ENCODE data around the gene CYBC1. TPM values are rescaled to one million over a fixed set of nuclear protein-coding genes. Genes with fewer than 3 reads are reported as not detected.

CYBC1 gene
- total and polyA plus RNA-seq, 4 experiments from 2014 or later: 166 to 249 (median 237) TPM

DNA sequence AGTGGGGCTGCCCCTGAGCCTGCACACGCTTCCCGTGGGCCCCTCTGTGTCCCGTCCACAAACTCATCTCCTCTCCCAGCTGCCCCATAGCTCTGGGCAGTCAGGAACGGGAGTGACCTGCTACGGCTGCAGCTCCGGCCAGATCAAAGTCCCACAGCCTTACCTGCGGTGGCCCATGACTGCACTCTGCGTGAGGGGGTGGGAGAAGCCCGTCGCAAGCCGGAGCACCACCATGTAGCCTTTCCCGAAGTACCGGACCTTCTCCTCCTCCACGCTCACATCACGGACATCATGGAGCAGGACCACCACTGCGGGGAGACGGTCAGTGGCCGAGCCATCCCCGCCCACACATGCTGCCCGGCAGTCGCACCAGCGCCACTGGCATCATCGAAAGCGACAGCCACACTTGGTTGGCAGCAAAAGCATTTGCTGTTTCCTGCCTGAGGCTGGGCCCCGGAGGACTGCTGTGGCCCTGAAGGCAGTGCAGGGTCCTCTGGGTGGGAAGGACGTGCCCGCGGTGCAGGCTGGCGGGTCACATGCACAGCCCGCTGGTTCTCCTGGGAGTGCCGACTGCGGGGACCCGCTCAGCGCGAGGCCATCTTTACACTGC is 6.2 kb downstream of the CYBC1 start:
- no peak overlapping the region for H3K27ac ChIP-seq (ENCODE audit: low read depth, low read length)
- Mint-ChIP-seq H3K36me3 (peaks cover 0 to 17% of the 10 kb centered on the region in 2 donors), H3K4me3 (no peak overlapping the region), H3K27me3 (no peaks in the 10 kb centered on the region), H3K4me1 (peaks cover 7 to 33% (median 9%) of the 10 kb centered on the region in 4 donors), H3K9me3 (no peaks in the 10 kb centered on the region), H3K27ac (peak overlapping the region in 1 of 7 donors; percentile 31)
- H3K9me3 ChIP-seq (ENCODE audit: control insufficient read depth in 1 of 2, low read length in 2 of 2): no peaks in the 10 kb centered on the region
- no peak for DNase-seq
- no peak overlapping the region for H3K4me3 ChIP-seq (ENCODE audit: low read length in 2 of 2)
- intact Hi-C loops (cut with micrococcal nuclease): no loop called here
- ChIA-PET CTCF (ENCODE audit: partially characterized antibody) (no interaction called here), POLR2A (ENCODE audit: partially characterized antibody) (interaction anchor here (1.0 kb wide), 1 partner anchor 9 kb away, joined by 4 read pairs; no protein-coding TSS in a partner anchor)
- H3K27me3 ChIP-seq (ENCODE audit: insufficient read depth, low read length): no peaks in the 10 kb centered on the region
- H3K36me3 ChIP-seq (ENCODE audit: insufficient read depth, low read length): peaks cover 40% of the 10 kb centered on the region
- H3K4me1 ChIP-seq (ENCODE audit: insufficient read depth, low read length): peaks cover 32% of the 10 kb centered on the region

DNA sequence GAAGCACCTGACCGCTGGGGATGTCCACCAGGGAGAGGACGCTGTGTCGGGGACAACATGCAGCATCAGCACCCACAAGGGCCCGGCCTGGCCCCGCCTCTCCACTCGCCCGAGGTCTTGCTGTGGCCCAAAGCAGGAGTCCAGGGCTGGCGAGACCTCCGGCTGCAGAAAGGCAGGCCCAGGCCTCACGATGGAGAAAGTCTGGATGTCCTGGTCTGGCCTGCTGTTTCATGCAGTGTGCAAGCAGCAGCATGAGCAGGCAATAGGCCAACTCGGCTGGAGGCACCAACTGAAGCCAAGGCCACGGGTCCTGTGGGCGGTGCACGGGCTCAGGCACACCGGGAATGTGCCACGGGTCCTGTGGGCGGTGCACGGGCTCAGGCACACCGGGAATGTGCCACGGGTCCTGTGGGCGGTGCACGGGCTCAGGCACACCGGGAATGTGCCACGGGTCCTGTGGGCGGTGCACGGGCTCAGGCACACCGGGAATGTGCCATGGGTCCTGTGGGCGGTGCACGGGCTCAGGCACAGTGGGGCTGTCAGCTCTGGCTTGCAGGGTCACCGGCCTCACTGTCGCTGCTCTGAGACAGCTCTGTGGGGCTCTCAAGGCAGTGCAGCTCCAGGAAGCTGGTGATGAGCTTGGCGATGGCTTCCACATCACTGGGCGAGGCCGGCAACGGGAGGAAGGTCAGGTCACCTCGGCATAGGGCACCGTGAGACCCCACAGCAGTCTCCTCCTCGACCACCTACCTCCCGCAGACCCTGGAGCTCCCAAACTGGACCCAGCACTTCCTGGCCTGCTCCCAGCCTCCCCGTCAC is 6.9 kb downstream of the CYBC1 start:
- H3K36me3 ChIP-seq (ENCODE audit: insufficient read depth, low read length): peaks cover 40% of the 10 kb centered on the region
- POLR2A ChIA-PET (ENCODE audit: partially characterized antibody): interaction anchor here (1.0 to 1.1 kb wide), 2 partner anchors 8 to 25 kb away, joined by 3 to 4 read pairs; no protein-coding TSS in a partner anchor

DNA sequence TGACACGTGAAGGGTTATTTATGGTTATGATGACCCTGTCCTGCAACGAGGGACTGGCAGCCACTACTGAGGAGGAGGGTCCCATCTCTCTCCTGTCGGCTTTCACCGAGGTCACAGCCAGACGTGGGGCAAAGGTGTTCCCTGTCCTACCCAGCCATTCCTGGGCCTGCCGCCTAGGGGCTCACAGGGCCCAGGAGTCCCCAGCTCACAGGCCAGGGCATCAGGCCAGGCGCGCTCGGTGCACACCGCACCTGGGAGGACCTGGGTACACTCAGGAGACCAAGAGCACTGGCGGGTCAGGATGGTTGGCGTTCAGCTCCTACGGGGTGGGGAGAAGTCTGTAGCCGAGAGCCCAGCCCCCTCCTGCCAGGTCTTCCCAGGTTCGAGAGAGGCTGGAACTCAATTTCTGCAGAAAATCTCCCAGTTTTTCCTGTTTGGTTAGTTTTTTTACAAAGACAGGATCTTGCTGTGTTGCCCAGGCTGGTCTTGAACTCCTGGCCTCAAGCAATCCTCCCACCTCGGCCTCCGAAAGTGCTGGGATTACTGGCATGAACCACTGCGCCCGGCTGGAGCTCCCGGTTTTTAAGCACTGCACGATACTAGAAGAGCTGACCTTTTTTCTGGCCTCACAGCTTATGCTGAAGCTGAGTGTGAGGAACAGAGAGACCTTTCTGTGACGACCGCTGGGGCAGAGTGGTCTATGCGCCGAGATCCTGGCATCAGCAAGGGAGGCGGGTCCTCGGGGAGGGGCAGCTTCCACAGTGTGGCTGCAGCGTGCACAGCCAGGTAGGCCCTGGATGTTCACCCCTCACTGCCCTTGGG is 7.7 kb downstream of the CYBC1 start:
- H3K27ac ChIP-seq (ENCODE audit: low read depth, low read length): no peak overlapping the region
- no peak for DNase-seq

More for the DNA sequence above, 6.9 kb downstream of the CYBC1 start:
- DNase-seq: no peak
- H3K4me1 ChIP-seq (ENCODE audit: insufficient read depth, low read length): peaks cover 25% of the 10 kb centered on the region
- H3K27ac ChIP-seq (ENCODE audit: low read depth, low read length): no peak overlapping the region
- no peaks in the 10 kb centered on the region for H3K27me3 Mint-ChIP-seq
- H3K36me3 Mint-ChIP-seq: peaks cover 0 to 10% of the 10 kb centered on the region in 2 donors
- H3K27ac Mint-ChIP-seq: peak overlapping the region in 1 of 7 donors; percentile 31
- intact Hi-C loops (cut with micrococcal nuclease): no loop called here
- H3K9me3 ChIP-seq (ENCODE audit: control insufficient read depth in 1 of 2, low read length in 2 of 2): no peaks in the 10 kb centered on the region
- no peak overlapping the region for H3K4me3 ChIP-seq (ENCODE audit: low read length in 2 of 2)
- H3K4me1 Mint-ChIP-seq: peaks cover under 1 to 29% (median 7%) of the 10 kb centered on the region in 4 donors
- H3K9me3 Mint-ChIP-seq: no peaks in the 10 kb centered on the region
- H3K27me3 ChIP-seq (ENCODE audit: insufficient read depth, low read length): no peaks in the 10 kb centered on the region
- H3K4me3 Mint-ChIP-seq: no peak overlapping the region
- CTCF ChIA-PET (ENCODE audit: partially characterized antibody): interaction anchor here (1.4 kb wide), 1 partner anchor 21 kb away, joined by 5 read pairs; no protein-coding TSS in a partner anchor

DNA sequence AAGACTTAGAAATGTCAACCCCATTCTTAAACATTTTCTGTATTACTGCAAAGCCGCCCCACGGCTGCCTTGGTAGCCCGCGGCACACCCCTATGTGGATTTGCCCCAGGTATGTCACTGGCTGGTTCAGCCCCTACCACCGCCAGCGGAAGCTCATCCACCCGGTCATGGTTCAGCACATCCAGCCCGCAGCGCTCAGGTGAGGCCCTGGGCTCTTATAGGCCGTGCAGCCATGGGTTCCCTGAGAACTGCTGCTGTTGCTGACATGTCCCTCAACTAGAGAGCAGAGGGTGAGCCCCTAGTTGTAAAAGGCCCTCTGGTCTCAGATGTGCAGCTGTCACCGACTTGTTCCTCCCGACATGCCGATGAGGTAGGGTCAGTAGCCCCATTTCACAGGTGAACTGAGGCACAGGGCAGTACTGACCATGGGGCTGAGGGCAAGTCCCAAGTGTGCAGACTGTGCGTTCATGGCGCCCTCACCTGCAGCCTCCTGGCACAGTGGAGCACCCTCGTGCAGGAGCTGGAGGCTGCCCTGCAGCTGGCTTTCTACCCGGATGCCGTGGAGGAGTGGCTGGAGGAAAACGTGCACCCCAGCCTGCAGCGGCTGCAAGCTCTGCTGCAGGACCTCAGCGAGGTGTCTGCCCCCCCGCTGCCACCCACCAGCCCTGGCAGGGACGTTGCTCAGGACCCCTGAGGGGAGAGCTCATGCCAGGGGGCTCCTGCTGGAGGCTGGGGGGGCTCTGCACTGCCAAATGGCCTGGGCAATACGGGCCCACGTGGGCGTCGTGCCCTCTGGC is 8.7 kb downstream of the CYBC1 start:
- Histone ChIP-seq H3K36me3 (ENCODE audit: insufficient read depth, low read length) (peaks cover 33% of the 10 kb centered on the region), H3K9me3 (ENCODE audit: control insufficient read depth in 1 of 2, low read length in 2 of 2) (no peaks in the 10 kb centered on the region), H3K27ac (ENCODE audit: low read depth, low read length) (no peak overlapping the region), H3K4me1 (ENCODE audit: insufficient read depth, low read length) (peaks cover 15% of the 10 kb centered on the region), H3K27me3 (ENCODE audit: insufficient read depth, low read length) (no peaks in the 10 kb centered on the region), H3K4me3 (ENCODE audit: low read length in 2 of 2) (no peak overlapping the region)
- peak in 1 of 5 donors; percentile 2 for DNase-seq
- intact Hi-C loops (cut with micrococcal nuclease): no loop called here
- ChIA-PET POLR2A (ENCODE audit: partially characterized antibody) (interaction anchor here (1.1 to 1.4 kb wide), 2 partner anchors 16 to 23 kb away, joined by 3 read pairs; partner anchors contain the start of gene NARF), CTCF (ENCODE audit: partially characterized antibody) (interaction anchor here (1.4 kb wide), 1 partner anchor 20 kb away, joined by 5 read pairs; no protein-coding TSS in a partner anchor)
- Mint-ChIP-seq H3K27ac (no peak overlapping the region), H3K27me3 (no peaks in the 10 kb centered on the region), H3K9me3 (no peaks in the 10 kb centered on the region), H3K4me3 (no peak overlapping the region), H3K4me1 (peaks cover 0 to 21% (median 2%) of the 10 kb centered on the region in 4 donors), H3K36me3 (peaks cover 0 to 15% of the 10 kb centered on the region in 2 donors)

More for the DNA sequence above, 7.7 kb downstream of the CYBC1 start:
- intact Hi-C loops (cut with micrococcal nuclease): no loop called here
- H3K4me3 ChIP-seq (ENCODE audit: low read length in 2 of 2): no peak overlapping the region
- Mint-ChIP-seq H3K9me3 (no peaks in the 10 kb centered on the region), H3K27me3 (no peaks in the 10 kb centered on the region), H3K4me1 (peaks cover 0 to 27% (median 6%) of the 10 kb centered on the region in 4 donors), H3K4me3 (no peak overlapping the region), H3K27ac (peak overlapping the region in 1 of 7 donors; percentile 48), H3K36me3 (peaks cover 0 to 12% of the 10 kb centered on the region in 2 donors)
- ChIA-PET CTCF (ENCODE audit: partially characterized antibody) (interaction anchor here (1.4 kb wide), 1 partner anchor 21 kb away, joined by 5 read pairs; no protein-coding TSS in a partner anchor), POLR2A (ENCODE audit: partially characterized antibody) (interaction anchor here (1.1 to 1.4 kb wide), 2 partner anchors 15 to 24 kb away, joined by 3 read pairs; partner anchors contain the start of gene NARF)
- no peaks in the 10 kb centered on the region for H3K27me3 ChIP-seq (ENCODE audit: insufficient read depth, low read length)
- peaks cover 19% of the 10 kb centered on the region for H3K4me1 ChIP-seq (ENCODE audit: insufficient read depth, low read length)
- H3K36me3 ChIP-seq (ENCODE audit: insufficient read depth, low read length): peaks cover 37% of the 10 kb centered on the region
- no peaks in the 10 kb centered on the region for H3K9me3 ChIP-seq (ENCODE audit: control insufficient read depth in 1 of 2, low read length in 2 of 2)

DNA sequence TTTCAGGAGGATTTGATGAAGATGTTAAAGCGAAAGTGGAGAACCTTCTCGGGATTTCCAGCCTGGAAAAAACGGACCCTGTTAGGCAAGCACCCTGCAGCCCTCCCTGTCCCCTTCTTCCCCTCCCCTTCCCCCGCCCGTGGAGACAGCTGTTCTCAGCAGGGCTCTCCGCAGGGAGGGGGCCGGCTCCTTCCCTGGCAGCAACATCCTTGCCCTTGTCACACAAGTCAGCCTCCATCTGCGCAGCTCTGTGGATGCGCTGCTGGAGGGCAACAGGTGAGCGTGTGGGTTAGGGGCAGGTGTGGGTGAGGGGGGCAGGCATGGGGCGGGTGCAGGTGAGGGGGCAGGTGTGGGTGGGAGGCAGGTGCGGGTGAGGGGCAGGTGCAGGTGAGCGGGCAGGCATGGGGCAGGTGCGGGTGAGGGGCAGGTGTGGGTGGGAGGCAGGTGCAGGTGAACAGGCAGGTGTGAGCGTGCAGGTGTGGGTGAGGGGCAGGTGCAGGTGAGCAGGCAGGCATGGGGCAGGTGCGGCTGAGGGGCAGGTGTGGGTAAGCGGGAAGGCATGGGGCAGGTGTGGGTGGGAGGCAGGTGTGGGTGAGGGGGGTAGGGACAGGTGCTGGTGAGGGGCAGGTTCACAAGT is 9.4 kb downstream of the CYBC1 start:
- intact Hi-C loops (cut with micrococcal nuclease): no loop called here
- Mint-ChIP-seq H3K27me3 (no peaks in the 10 kb centered on the region), H3K4me3 (no peak overlapping the region), H3K9me3 (no peaks in the 10 kb centered on the region), H3K27ac (no peak overlapping the region), H3K4me1 (peaks cover 0 to 13% (median 1%) of the 10 kb centered on the region in 4 donors), H3K36me3 (peaks cover 0 to 15% of the 10 kb centered on the region in 2 donors)
- no peak overlapping the region for H3K4me3 ChIP-seq (ENCODE audit: low read length in 2 of 2)
- no peaks in the 10 kb centered on the region for H3K27me3 ChIP-seq (ENCODE audit: insufficient read depth, low read length)
- no peaks in the 10 kb centered on the region for H3K9me3 ChIP-seq (ENCODE audit: control insufficient read depth in 1 of 2, low read length in 2 of 2)
- DNase-seq: no peak
- H3K27ac ChIP-seq (ENCODE audit: low read depth, low read length): no peak overlapping the region
- peaks cover 34% of the 10 kb centered on the region for H3K36me3 ChIP-seq (ENCODE audit: insufficient read depth, low read length)
- ChIA-PET CTCF (ENCODE audit: partially characterized antibody) (no interaction called here), POLR2A (ENCODE audit: partially characterized antibody) (interaction anchor here (1.4 kb wide), 1 partner anchor 17 kb away, joined by 3 read pairs; the partner anchor contains the start of gene NARF)
- peaks cover 8% of the 10 kb centered on the region for H3K4me1 ChIP-seq (ENCODE audit: insufficient read depth, low read length)

DNA sequence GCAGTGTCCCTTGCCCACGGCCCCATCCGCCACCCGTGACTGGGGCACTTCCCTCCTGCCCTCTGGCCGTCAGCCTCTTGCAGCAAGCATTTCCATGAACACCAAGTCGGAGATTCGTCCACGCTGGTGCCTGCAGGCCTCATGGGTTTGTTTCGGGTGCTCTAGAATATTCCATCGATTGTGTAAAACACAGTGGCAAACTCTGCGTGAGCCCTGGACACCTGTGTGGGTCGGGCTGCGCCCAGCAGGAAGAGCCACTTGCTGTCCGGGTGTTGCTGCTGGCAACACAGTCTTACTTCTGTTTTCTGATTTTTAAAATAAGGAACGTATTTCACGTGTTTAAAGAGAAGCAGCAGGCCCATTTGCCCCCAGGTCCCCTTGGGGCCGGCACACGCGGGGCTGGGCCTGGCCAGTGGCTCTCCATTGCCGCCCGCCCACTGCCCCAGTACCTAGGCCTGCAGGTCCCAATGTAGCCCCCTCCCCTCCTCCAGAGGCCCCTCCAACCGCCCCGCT is 10.0 kb downstream of the CYBC1 start:
- no peak overlapping the region for H3K4me3 ChIP-seq (ENCODE audit: low read length in 2 of 2)
- H3K27ac ChIP-seq (ENCODE audit: low read depth, low read length): no peak overlapping the region
- no peak for DNase-seq
- POLR2A ChIA-PET (ENCODE audit: partially characterized antibody): no interaction called here
- Mint-ChIP-seq H3K27me3 (no peaks in the 10 kb centered on the region), H3K27ac (peak overlapping the region in 2 of 7 donors; percentile 31 to 57), H3K4me1 (peaks cover 0 to 8% (median under 1%) of the 10 kb centered on the region in 4 donors), H3K9me3 (no peaks in the 10 kb centered on the region), H3K4me3 (no peak overlapping the region), H3K36me3 (peaks cover 0 to 15% of the 10 kb centered on the region in 2 donors)
- peaks cover 31% of the 10 kb centered on the region for H3K36me3 ChIP-seq (ENCODE audit: insufficient read depth, low read length)
- CTCF ChIA-PET (ENCODE audit: partially characterized antibody): no interaction called here
- intact Hi-C loops (cut with micrococcal nuclease): no loop called here
- no peaks in the 10 kb centered on the region for H3K9me3 ChIP-seq (ENCODE audit: control insufficient read depth in 1 of 2, low read length in 2 of 2)
- no peaks in the 10 kb centered on the region for H3K27me3 ChIP-seq (ENCODE audit: insufficient read depth, low read length)
- peaks cover 3% of the 10 kb centered on the region for H3K4me1 ChIP-seq (ENCODE audit: insufficient read depth, low read length)
